ENCODE data around the gene SMARCA4.
"Not testable (repeated sequence)": the region's sequence is repeated elsewhere in the genome, so short reads cannot be mapped to it uniquely, and the experiment has no call there.

SMARCA4 gene

DNA sequence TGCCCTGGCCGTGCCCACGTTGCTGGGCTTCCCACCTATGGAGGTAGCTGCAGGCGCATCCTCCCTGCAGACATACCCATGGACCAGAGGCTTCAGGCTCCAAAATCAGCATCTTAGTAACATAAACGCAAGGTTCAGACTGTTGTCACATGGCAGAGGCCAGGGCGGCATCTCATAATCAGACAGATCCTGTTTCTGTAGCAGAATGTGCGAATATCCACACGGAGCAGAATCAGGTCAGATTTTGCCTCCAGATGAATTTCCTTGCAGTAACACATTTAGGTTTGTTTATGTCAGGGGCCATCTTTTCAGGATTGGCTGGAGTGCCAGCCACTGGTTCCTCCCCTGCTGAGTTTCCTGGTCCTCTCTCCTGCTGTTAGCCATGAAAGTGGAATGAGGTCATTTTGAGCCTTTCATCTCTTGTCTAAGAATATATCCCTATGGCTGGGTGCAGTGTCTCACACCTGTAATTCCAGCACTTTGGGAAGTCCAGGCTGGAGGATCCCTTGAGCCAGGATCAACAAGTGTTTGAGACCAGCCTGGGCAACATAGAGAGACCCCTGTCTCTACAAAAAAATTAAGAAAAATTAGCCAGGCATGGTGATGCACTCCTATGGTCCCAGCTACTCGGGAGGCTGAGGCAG lies 20.5 kb downstream of the SMARCA4 start:
- DNase-seq: no peak

DNA sequence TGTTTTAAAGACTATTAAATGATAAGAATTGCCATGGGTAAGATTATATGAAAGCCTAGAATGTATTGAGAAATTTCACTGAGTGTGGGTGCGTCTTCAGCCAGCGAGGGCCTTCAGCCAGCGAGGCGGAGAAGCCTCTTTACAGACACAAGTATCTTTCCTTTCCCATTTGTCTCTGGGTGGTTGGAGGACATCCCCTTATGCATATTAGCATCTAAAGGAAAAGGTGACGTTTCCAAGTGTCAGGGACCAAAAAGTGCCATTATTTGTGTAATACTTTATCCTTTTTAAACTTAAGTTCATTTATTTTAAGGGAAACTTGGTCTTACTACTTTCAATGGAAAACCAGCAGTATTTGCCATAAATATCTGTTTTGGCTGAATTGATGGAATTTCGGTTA lies 22.2 kb downstream of the SMARCA4 start:
- no peak for DNase-seq

DNA sequence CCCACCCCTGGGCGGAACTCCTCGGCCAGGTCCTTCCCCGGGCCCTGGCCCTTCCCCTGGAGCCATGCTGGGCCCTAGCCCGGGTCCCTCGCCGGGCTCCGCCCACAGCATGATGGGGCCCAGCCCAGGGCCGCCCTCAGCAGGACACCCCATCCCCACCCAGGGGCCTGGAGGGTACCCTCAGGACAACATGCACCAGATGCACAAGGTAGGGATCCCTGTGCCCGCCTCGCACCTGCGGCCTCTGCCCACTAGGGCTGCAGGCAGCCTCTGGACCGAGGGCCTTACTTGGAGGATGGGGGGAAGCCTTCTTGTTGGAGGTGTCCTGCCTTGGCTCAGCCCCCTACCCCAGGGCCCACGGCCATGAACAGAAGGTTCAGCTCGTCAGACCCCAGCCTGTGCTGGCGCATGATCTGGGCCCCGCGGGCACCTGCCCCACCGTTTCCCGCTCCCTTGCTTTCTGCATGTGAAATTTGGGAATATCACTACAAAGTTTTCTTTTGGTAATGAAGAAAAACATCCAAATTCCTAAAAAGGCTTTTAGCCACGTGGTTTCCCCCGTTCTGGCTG lies 23.4 kb downstream of the SMARCA4 start:
- DNase-seq: no peak

DNA sequence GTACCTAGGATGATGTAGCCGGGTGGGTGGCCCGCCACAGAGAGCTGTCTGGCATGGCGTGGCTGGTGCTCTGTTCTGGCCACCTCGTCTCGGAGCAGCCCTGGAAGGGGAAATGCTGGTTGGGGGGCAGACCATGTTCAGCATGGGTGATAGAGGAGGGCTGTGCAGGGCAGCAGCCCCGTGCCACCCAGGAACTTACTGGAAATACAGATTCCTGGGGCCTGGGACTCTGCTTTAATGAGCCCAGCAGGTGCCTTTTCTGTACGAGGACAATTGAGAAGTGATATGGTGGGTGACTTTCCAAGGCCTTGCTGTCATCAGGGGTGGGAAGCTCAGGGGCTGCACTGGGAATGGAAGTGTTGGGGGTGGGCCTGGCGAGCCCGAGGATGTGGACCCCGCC lies 24.7 kb downstream of the SMARCA4 start:
- no peak for DNase-seq

DNA sequence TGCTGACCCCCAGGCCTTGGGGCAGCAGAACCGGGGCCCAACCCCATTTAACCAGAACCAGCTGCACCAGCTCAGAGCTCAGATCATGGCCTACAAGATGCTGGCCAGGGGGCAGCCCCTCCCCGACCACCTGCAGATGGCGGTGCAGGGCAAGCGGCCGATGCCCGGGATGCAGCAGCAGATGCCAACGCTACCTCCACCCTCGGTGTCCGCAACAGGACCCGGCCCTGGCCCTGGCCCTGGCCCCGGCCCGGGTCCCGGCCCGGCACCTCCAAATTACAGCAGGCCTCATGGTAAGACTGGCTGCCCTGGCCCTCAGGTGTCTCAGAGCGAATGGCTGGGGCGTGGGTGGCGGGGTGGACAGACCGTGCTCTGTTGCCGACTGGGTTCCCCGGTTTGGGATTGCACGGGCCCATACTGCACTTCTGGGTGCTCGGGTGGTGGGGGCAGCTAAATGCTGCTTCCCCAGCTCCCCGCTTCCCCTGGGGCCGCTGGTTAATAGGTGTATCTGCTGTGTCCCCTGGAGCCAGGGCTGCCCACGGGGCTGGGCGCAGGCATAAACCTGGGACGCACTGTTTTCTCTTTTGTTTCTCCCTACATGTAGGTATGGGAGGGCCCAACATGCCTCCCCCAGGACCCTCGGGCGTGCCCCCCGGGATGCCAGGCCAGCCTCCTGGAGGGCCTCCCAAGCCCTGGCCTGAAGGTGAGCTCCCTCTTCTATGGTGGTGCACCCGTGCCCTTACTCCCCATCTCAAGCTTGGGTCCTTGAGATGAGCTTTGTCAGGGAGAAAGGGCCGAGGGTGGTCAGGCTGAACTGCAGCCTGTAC lies 25.7 kb downstream of the SMARCA4 start:
- no peak for DNase-seq

DNA sequence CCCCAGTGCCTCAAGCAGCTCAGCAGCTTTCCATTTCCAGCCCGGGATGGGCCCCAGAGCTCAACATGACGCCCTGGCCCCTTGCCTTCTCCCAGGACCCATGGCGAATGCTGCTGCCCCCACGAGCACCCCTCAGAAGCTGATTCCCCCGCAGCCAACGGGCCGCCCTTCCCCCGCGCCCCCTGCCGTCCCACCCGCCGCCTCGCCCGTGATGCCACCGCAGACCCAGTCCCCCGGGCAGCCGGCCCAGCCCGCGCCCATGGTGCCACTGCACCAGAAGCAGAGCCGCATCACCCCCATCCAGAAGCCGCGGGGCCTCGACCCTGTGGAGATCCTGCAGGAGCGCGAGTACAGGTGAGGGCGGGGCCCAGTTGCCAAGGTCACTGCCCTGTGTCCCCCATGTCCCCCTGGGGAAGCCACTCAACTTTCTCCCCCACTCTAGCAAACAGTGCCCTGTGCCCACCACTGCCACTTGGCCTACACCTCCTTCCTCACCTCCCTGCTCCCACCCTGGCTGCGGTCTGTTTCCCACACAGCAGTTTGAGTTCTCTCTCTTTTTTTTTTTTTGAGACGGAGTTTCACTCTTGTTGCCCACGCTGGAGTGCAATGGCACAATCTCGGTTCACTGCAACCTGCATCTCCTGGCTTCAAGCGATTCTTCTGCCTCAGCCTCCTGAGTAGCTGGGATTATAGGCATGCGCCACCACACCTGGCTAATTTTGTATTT lies 26.9 kb downstream of the SMARCA4 start:
- no peak for DNase-seq

DNA sequence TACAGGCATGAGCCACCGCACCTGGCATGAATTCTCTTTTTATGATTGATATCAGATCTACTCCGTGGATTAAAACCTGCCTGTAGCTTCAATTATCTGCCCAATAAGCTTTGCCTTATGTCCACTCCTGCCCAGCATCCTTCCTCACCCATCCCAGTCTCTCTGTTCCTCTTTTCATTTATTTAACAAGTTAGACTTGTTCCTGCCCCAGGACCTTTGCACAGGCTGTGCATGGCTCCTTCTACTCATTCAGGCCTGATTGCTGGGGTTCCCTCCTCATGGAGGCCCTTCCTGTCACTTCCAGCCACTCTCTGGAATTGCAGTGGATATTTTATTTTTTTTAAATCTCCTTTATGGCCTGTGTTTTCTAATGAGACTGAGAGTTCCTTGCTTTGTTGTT lies 27.6 kb downstream of the SMARCA4 start:
- DNase-seq: no peak

DNA sequence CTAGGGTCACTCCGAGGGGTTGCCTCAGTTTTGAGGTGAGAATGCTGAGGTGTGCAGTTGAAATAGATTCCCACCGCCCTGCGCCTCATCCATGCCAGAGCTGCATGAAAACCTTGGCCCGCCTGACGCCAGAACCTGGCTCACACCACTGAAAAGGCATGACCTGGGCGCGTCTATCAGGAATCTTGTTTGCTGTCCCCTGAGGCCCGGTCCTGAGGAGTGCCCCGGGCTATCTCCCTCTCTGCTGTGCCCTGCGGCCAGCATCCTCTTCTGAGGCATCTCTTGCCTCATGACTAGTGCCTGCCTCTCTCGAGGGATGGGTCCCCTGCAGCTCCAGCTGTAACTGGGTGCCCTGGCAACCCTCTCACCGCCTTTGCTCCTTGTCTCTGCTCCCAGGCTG lies 28.1 kb downstream of the SMARCA4 start:
- DNase-seq: no peak

DNA sequence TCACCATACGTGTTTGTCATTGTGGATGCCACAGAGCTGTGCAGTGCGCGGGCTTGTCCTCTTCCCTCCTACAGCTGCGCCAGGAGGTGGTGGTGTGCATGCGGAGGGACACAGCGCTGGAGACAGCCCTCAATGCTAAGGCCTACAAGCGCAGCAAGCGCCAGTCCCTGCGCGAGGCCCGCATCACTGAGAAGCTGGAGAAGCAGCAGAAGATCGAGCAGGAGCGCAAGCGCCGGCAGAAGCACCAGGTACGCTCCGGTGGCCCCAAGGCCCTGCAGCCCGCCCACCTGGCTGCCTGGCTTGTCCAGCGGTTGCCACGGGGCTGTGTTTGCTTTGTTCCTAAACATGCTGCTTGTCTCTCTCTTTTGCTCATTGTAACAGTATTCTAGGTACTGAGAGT lies 30.2 kb downstream of the SMARCA4 start:
- DNase-seq: no peak

DNA sequence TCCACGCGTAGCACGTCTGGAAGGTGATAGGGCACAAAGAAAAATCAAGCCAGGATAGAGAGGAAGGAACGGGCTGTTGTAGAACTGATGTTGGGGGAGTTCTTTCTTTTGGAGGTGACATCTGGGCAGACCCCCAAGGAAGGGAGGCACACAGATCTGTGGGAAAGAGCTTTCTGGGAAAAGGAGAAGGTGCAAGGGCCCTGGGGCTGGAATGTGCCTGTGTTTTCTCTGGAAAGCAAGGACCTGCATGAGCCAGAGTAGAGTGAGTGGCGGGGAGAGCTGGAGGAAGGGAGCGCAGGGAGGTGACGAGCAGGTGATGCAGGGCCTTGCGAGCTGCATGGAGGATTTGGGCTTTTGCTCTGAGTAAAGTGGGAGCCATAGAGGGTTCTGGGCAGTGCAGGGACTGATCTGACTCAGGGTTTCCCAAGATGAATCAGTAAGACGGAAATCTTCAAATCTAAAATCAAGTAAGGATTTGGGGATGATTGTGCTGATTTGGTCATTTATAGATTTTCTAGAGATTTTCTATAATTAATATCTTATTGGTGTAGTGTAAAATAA lies 30.8 kb downstream of the SMARCA4 start:
- peak; percentile 65 for DNase-seq

DNA sequence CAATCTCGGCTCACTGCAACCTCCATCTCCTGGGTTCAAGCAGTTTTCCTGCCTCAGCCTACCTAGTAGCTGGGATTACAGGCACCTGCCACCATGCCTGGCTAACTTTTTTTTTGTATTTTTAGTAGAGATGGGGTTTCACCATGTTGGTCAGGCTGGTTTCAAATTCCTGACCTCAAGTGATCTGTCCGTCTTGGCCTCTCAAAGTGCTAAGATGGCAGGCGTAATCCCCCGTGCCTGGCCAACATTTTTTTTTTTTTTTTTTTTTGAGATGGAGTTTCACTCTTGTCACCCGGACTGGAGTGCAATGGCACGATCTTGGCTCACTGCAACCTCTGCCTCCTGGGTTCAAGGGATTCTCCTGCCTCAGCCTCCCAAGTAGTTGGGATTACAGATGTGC lies 31.3 kb downstream of the SMARCA4 start:
- not testable (repeated sequence) for DNase-seq

DNA sequence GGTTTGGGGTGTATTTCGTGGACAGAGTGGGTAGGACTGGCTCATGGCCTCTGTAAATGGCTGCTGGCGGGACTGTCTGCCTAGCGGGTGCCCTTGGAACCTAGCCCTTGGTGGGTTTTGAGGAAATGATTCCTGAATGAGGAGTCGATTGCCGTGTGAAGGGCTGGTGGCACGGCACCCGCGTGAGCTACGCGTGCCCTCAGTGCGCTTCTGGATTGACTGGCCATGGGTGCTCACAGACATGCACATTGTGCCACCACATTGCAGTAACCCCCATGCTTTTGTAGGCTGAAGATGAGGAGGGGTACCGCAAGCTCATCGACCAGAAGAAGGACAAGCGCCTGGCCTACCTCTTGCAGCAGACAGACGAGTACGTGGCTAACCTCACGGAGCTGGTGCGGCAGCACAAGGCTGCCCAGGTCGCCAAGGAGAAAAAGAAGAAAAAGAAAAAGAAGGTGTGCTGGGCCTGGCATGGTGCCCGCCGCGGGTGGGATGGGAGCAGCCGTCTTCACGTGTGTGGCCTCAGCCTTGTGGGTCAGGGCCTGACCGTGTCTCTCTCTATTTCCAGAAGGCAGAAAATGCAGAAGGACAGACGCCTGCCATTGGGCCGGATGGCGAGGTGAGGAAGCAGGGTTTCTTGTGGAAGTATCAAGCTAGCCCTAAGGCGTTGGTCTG lies 35.2 kb downstream of the SMARCA4 start:
- DNase-seq: no peak

DNA sequence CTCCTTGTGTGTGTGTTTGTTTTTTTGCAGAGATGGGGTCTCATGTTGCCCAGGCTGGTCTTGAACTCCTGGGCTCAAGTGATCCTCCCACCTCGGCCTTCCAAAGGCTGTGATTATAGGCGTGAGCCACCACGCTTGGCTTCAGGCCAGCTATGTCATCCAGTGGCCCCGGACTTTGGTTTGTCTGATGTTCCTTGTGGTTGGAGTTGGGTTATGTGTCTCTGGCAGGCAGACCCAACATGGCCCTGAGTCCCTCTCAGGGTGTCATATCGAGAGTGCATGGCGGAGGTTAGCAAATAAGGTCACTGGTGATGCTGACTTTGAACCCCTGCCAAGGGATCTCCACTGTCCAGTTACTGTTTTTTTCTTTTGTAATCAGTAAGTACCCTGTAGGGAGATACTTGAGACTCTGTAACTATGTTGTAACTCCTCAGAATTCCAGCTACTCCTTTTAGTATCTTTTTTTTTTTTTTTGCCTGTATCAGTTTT lies 37.3 kb downstream of the SMARCA4 start:
- no peak for DNase-seq

DNA sequence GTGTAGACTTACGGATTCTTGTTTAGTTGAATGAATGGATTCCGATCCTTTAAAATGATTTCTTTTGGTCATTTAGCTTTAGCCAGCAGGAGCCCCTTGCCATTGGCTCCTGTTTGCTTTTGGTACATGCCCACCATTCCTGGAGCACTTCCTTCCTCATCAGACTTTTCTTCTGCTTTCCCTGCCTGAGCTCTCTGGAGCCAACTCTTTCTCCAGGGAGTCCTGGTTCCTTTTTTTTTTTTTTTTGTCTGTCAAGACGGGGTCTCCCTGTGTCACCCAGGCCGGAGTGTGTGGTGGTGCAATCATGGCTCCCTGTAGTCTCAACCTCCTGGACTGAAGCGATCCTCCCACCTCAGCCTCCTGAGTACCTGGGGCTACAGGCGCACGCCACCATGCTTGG lies 37.8 kb downstream of the SMARCA4 start:
- no peak for DNase-seq

DNA sequence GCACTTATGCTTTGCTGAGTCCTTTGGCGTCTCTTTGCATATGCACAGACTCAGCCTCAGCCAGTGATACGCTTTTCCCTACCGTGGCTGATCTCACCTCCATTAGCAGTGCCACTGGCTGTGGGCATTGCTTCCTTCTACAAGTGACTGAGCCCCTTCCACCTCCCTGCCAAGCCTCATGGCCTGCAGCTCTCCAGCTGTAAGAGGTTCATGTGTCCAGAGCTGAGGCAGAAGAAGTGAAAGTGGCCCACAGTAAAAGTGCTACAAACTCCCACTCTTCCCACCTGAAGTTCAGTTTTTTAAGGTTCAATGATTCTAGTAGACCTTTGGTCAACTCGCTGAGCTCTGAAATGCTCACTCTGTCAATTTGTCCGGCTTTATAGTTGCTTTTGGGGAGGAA lies 44.7 kb downstream of the SMARCA4 start:
- DNase-seq: no peak

DNA sequence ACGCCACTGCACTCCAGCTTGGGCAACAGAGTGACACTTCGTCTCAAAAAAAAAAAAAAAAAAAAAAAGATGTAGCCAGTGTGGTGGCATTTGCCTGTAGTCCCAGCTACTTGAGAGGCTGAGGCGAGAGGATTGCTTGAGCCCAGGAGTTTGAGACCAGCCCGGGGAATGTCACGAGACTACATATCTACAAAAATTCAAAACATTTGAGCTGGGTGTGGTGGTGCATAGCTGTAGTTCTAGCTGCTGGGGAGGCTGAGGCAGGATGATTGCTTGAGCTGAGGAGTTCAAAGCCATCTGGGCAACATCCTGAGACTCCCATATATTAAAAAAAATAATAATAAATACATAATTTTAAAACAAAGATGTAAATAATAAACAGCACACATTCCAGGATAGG lies 46.6 kb downstream of the SMARCA4 start:
- DNase-seq: no peak

DNA sequence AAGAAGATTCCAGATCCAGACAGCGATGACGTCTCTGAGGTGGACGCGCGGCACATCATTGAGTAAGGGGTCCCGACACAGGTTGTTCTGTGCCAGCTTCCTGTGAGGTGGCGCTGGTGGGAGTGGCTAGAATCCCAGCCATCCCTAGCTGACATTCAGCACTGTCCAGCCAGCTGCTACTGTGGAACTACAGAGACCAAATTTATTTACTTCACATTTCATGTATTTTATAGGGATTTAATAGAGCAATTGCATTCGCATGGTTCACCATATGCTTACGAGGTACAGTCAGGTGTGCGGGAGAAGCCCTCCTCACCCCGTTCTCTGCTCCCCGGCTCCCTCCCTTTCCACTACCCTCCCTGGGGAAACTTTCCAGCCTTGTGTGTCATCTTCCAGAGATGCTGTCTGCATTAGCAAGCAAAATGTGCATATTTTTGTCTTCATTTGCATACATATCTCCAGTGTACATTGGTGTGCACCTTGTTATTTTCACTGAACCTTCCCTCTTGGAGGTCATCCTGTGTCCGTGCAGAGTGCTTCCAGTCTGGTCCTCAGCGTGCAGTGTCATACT lies 47.2 kb downstream of the SMARCA4 start:
- DNase-seq: no peak

DNA sequence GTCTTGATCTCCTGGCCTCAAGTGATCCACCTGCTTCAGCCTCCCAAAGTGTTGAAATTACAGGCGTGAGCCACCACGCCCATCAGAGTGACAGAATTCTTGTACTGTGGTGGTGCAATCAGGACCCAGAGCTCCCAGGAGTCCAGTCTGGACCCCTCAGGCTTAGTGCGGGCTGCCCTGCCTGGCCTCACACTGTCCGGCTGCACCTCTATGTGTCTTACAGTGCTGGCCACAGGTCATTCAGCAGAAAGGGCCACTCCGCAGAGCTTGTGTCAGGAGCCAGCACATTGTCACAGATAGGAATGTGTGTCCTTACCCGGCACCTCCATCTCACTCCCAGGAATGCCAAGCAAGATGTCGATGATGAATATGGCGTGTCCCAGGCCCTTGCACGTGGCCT lies 49.2 kb downstream of the SMARCA4 start:
- no peak for DNase-seq

DNA sequence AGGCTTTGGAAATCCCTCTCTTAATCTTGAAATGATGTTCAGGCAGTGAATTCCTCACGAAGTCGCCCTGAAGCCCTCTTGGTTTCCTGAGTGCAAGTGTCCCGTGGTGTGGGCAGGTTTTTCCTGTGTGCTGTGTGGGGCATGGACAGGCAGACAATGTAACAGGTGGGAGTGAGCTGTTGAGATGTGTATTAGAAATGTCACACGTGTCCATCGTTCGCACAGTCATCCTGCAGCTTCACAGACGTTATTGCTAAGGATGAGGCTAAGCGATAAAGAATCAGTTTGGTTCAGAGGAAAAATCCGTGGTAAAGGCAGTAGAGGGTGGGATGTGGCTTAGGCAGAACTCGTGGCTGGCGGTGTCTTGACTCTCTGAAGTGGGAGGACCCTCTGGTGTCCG lies 51.7 kb downstream of the SMARCA4 start:
- no peak for DNase-seq

DNA sequence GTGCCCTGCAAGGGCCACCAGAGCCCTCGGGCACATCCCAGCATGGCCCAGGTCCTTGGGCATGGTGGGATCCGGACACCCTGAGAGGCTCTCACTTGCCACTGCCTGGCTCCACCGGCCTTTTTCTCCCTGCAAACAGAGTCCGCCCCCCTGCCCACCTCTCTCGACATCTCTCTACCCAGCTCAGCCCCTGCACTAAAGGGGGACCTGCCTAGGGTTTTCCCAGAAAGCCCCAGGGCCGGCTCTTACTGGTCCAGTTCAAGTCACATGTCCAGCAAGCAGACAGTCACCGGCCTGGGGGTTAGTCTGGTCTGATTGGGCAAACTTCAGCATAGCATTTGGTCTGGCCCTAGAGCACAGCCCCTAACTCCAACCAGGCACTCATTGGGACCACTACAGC lies 52.9 kb downstream of the SMARCA4 start:
- DNase-seq: no peak

DNA sequence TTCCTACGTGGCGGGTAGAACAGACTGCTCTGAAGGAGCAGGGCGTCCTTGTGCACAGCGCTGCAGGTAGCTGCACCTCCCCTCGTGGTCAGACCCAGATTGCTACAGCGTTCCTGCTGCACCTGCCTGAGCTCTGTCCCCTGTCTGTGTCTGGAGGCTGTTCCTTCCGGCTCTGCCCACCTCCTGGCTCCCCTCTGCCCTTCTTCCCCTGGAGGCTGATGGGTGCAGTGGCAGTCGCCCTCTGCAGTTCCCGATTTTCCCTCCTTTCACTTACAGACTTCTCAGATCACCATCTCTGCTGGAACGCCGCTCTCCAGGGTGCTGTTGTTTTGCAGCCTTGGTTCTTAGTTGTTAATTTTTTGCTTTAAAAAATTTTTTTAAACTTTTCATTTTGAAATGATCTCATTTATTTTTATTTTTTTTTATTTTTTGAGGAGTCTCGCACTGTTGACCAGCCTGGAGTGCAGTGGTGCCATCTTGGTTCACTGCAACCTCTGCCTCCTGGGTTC lies 53.6 kb downstream of the SMARCA4 start:
- DNase-seq: no peak

DNA sequence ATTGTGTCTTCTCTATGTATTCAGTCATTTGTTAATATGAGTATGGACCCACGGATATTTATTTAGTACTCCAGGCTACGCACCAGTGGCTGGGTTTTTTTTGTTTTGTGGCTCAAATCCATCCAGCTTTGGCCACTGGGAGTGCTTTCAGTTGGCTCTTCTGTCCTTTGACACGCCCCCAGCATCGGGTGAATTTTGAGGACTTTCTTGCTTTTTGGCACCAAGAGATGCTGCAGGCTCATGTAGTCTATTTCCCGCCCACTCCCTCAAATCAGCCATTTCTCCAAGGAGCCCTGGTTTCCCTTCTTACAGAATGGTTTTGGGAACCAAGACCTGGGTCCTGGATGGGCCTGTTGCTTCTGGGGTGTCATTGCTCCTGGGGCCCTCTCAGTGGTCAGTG lies 55.8 kb downstream of the SMARCA4 start:
- DNase-seq: no peak
